Duodenal mucosa (tissue), 2 donors: Measurements from ENCODE around the gene CFAP161.

ENCODE experiments used
- H3K27ac ChIP-seq: one replicate; pipeline ENCODE4 v1.7.0; 2013; ENCODE audit warnings: low read depth, low read length
- H3K27me3 ChIP-seq, 2 donors: one replicate each; pipeline ENCODE4 v1.7.0; 2013; ENCODE audit warnings: low read length in 2 of 2, control low read depth in 1 of 2; ENCODE audit not compliant: insufficient read depth in 2 of 2, control insufficient read depth in 1 of 2
- H3K36me3 ChIP-seq, 2 donors: one replicate each; pipeline ENCODE4 v1.7.0; 2013; ENCODE audit warnings: low read length in 2 of 2, control low read depth in 1 of 2; ENCODE audit not compliant: insufficient read depth in 2 of 2, control insufficient read depth in 1 of 2
- H3K4me1 ChIP-seq, 2 donors: one replicate each; pipeline ENCODE4 v1.7.0; 2013; ENCODE audit warnings: low read length in 2 of 2, control low read depth in 1 of 2; ENCODE audit not compliant: insufficient read depth in 2 of 2, control insufficient read depth in 1 of 2
- H3K4me3 ChIP-seq, 2 donors: one replicate each; pipeline ENCODE4 v1.7.0; 2013; ENCODE audit warnings: low read length in 2 of 2, low read depth in 1 of 2
- H3K9ac ChIP-seq, 2 donors: one replicate each; pipeline ENCODE4 v1.7.0; 2013; ENCODE audit warnings: low read length in 2 of 2, low read depth in 1 of 2
- H3K9me3 ChIP-seq, 2 donors: one replicate each; pipeline ENCODE4 v1.7.0; 2013; ENCODE audit warnings: low read length in 2 of 2, control low read depth in 1 of 2; ENCODE audit not compliant: control insufficient read depth in 1 of 2

The CFAP161 gene

DNA sequence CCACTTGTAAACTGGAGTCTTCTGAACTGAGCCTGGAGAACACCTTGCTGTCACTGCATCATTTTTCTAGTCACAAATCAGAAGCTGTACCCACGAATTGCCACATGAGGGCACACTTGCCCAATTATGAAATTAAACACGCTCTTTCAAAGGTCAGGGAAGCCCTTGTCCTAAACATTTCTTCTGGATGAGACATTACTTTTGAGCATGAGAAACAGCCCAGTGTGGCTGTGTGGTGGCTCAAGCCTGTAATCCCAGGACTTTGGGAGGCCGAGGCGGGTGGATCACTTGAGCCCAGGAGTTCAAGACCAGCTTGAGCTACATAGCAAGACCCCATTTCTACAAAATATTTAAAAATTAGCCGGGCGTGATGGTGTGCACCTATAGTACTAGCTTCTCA lies 27.5 kb upstream of the CFAP161 start:
- Histone ChIP-seq H3K4me3 (no peak overlapping the region), H3K36me3 (no peaks in the 10 kb centered on the region), H3K27ac (no peak overlapping the region), H3K9me3 (no peaks in the 10 kb centered on the region), H3K4me1 (no peaks in the 10 kb centered on the region), H3K27me3 (peaks cover 0 to 10% of the 10 kb centered on the region in 2 donors), H3K9ac (no peak overlapping the region)

GRCh38 chr15:81107889-81108288 lies 26.2 kb upstream of the CFAP161 start:
- H3K27ac ChIP-seq: no peak overlapping the region
- no peak overlapping the region for H3K9ac ChIP-seq

DNA sequence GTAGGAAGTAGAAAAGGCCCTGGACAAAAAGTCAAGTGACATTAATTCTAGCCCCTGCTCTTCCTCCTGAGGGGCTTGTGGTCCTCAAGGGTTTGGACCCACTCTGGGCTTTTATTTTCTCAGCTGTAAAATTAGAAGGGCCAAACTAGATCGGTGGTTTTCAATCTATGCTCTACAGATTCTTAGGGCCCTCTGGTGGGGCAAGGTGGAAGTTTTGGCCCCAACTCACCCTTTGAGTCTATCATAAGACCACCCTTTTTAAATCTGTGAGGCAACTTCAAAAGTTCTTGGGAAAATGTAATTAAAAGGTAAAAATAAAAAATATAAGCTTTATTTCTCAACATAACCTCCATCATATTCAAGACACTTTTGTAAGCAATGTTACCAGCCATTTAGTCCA lies 25.6 kb upstream of the CFAP161 start:
- H3K4me1 ChIP-seq: no peaks in the 10 kb centered on the region
- peaks cover 0 to 10% of the 10 kb centered on the region in 2 donors for H3K27me3 ChIP-seq
- H3K36me3 ChIP-seq: no peaks in the 10 kb centered on the region
- no peak overlapping the region for H3K9ac ChIP-seq
- H3K9me3 ChIP-seq: no peaks in the 10 kb centered on the region
- H3K4me3 ChIP-seq: no peak overlapping the region
- H3K27ac ChIP-seq: no peak overlapping the region

More at GRCh38 chr15:81107889-81108288, 26.2 kb upstream of the CFAP161 start:
- peaks cover 0 to 10% of the 10 kb centered on the region in 2 donors for H3K27me3 ChIP-seq
- no peaks in the 10 kb centered on the region for H3K4me1 ChIP-seq
- H3K36me3 ChIP-seq: no peaks in the 10 kb centered on the region
- no peaks in the 10 kb centered on the region for H3K9me3 ChIP-seq
- no peak overlapping the region for H3K4me3 ChIP-seq

DNA sequence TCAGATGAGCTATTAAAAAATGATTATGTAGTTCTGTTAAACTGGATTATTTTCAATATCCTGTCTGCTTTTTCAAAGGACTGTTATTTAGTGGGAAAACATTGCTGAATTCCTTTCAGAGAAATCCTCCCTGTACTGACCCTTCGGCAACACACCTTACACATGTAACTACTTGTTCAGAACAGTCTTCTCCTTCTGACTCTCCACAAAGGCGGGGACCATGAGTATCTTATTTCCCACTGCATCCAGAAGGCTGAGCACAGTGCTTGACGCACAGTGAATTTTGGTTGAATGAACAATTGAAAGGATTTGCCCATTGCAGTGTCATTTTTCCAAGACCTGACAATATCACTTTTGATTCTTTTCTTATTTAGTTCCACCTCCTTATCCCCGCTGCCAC lies 23.1 kb upstream of the CFAP161 start:
- Histone ChIP-seq H3K4me1 (no peaks in the 10 kb centered on the region), H3K27me3 (peaks cover 0 to 7% of the 10 kb centered on the region in 2 donors), H3K9ac (no peak overlapping the region), H3K9me3 (no peaks in the 10 kb centered on the region), H3K36me3 (no peaks in the 10 kb centered on the region), H3K27ac (no peak overlapping the region), H3K4me3 (no peak overlapping the region)

GRCh38 chr15:81111510-81112470 lies 22.3 kb upstream of the CFAP161 start:
- Histone ChIP-seq H3K4me3 (no peak overlapping the region), H3K9me3 (no peaks in the 10 kb centered on the region), H3K36me3 (no peaks in the 10 kb centered on the region), H3K9ac (no peak overlapping the region), H3K4me1 (no peaks in the 10 kb centered on the region), H3K27ac (no peak overlapping the region), H3K27me3 (peaks cover 3 to 7% of the 10 kb centered on the region in 2 donors)

DNA sequence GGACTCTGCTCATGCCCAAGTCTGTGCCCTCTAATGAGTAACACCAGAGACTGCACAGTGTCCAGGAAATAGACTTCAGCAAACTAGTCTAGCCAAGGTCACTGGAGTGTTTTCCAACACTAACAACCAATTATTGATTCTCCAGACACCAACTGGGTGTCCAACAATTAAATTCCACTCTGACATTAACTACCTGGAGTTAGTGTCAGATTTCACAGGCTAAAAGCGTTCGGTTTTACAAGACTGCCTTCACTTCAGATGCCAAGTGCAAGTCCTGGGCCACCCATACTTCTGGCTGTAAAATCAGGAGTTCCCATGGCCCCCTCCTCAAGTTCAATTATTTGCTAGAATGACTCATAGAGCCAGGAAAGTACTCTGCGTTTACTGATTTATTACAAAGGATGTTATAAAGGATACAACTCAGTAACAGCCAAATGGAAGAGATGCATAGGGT lies 20.8 kb upstream of the CFAP161 start:
- Histone ChIP-seq H3K9ac (no peak overlapping the region), H3K4me3 (no peak overlapping the region), H3K9me3 (no peaks in the 10 kb centered on the region), H3K27ac (no peak overlapping the region), H3K4me1 (no peaks in the 10 kb centered on the region), H3K27me3 (peaks cover 9 to 17% of the 10 kb centered on the region in 2 donors), H3K36me3 (no peaks in the 10 kb centered on the region)

DNA sequence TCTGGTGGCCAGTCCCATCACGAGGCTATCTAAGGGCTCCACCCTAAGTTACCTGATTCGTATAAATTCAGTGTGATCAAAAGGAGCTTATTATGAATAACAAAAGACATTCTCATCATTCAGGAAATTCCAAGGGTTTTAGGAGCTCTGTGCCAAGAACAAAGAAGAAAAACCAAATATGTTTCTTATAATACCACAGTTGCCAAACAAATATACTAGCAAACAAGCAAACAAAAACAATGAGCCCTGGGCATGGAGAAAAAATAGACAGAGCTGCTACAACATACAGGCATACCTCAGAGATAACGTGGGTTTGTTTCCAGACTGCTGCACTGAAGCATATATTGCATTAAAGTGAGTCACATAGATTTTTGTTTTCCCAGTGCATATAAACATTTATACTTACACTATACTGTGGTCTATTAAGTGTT lies 20.2 kb upstream of the CFAP161 start:
- Histone ChIP-seq H3K27ac (no peak overlapping the region), H3K9ac (no peak overlapping the region), H3K4me3 (no peak overlapping the region), H3K4me1 (no peaks in the 10 kb centered on the region), H3K36me3 (no peaks in the 10 kb centered on the region), H3K9me3 (no peaks in the 10 kb centered on the region), H3K27me3 (peaks cover 9 to 20% of the 10 kb centered on the region in 2 donors)

GRCh38 chr15:81115054-81115939 lies 18.8 kb upstream of the CFAP161 start:
- Histone ChIP-seq H3K27me3 (peaks cover 9 to 19% of the 10 kb centered on the region in 2 donors), H3K9ac (no peak overlapping the region), H3K27ac (no peak overlapping the region), H3K4me1 (no peaks in the 10 kb centered on the region), H3K4me3 (no peak overlapping the region), H3K36me3 (no peaks in the 10 kb centered on the region), H3K9me3 (no peaks in the 10 kb centered on the region)

- Histone ChIP-seq H3K27ac (no peak overlapping the region), H3K9ac (no peak overlapping the region), H3K27me3 (peaks cover 9 to 13% of the 10 kb centered on the region in 2 donors), H3K4me3 (no peak overlapping the region), H3K9me3 (no peaks in the 10 kb centered on the region), H3K4me1 (no peaks in the 10 kb centered on the region), H3K36me3 (no peaks in the 10 kb centered on the region)
Measured at GRCh38 chr15:81117136-81117535, 16.9 kb upstream of the CFAP161 start.

- H3K27me3 ChIP-seq: peaks cover 9 to 13% of the 10 kb centered on the region in 2 donors
- no peaks in the 10 kb centered on the region for H3K9me3 ChIP-seq
- no peaks in the 10 kb centered on the region for H3K36me3 ChIP-seq
- no peak overlapping the region for H3K27ac ChIP-seq
- no peaks in the 10 kb centered on the region for H3K4me1 ChIP-seq
- no peak overlapping the region for H3K9ac ChIP-seq
- no peak overlapping the region for H3K4me3 ChIP-seq
Measured at GRCh38 chr15:81117581-81117980, 16.5 kb upstream of the CFAP161 start.
